B cell (primary cell): Measurements from ENCODE around the gene RNF146.

Experiments
- CTCF ChIP-seq: fragments of 200-600 bp; IDR thresholded peaks from one replicate; pipeline ENCODE4 v1.8.0; 2022; ENCODE audit warnings: antibody characterized with exemption, mild to moderate bottlenecking
- EZH2 ChIP-seq: IDR thresholded peaks from 2 replicates; pipeline ENCODE4 v1.6.1; 2012; ENCODE audit warnings: borderline replicate concordance, low read depth, mild to moderate bottlenecking, moderate library complexity, low read length; ENCODE audit not compliant: insufficient read depth, poor library complexity, severe bottlenecking

- TF ChIP-seq CTCF: no peak
- TF ChIP-seq EZH2: no peak
These were observed 37.3 kb downstream of the RNF146 start for GRCh38 chr6:127303917-127304316.
